Left ventricle myocardium inferior (tissue), 1 donor: ENCODE measurements around the gene FRMD7. TPM values are rescaled to one million over a fixed set of nuclear protein-coding genes. Genes with fewer than 3 reads are reported as not detected.

Experiments
- DNase-seq: peaks from one replicate; pipeline ENCODE4 v3.0.0-alpha.2; 2020
- H3K27ac ChIP-seq: fragments of 200-600 bp; replicated peaks from 2 replicates; pipeline ENCODE4 v1.8.0; 2021
- H3K27me3 ChIP-seq: fragments of 200-600 bp; 2 replicates; pipeline ENCODE4 v1.8.0; 2021; ENCODE audit warnings: low read depth
- H3K36me3 ChIP-seq: fragments of 200-600 bp; 2 replicates; pipeline ENCODE4 v1.8.0; 2021
- H3K4me1 ChIP-seq: fragments of 200-600 bp; 2 replicates; pipeline ENCODE4 v1.8.0; 2021
- H3K4me3 ChIP-seq: fragments of 200-600 bp; 2 replicates; pipeline ENCODE4 v1.8.0; 2021; ENCODE audit warnings: mild to moderate bottlenecking, moderate library complexity
- H3K9me3 ChIP-seq: fragments of 200-600 bp; replicated peaks from 2 replicates; pipeline ENCODE4 v1.8.0; 2021
- intact Hi-C: fragments of 100-400 bp; cut with micrococcal nuclease; formaldehyde crosslinking; loops from one replicate; pipeline ENCODE4 v1.11.0; 2022
- total RNA-seq: library from RNA; stranded (reverse); fragmentation: NEBNext Ultra II Directional; extraction: Animal tissue kit (Norgen Biotek cat#: 25700); gene quantifications from one replicate; pipeline ENCODE4 v1.2.1, GENCODE V29; 2021
- TF ChIP-seq, protein P1 (sequence below): fragments of 200-600 bp; IDR thresholded peaks from 2 replicates; pipeline ENCODE4 v1.8.0; 2021; ENCODE audit warnings: antibody characterized with exemption, mild to moderate bottlenecking, borderline replicate concordance
- donor health status: DM: no; HTN: yes; CAD: no; lungs with severe emphysema.

Gene FRMD7
- total RNA-seq, 1 donor from 2014 or later: 0.14 TPM

- Histone ChIP-seq H3K4me3 (no peak overlapping the region), H3K27me3 (no peaks in the 10 kb centered on the region), H3K27ac (no peak overlapping the region), H3K36me3 (no peaks in the 10 kb centered on the region), H3K9me3 (no peaks in the 10 kb centered on the region), H3K4me1 (no peaks in the 10 kb centered on the region)
- intact Hi-C loops: no loop called here
- TF ChIP-seq, protein P1, sequence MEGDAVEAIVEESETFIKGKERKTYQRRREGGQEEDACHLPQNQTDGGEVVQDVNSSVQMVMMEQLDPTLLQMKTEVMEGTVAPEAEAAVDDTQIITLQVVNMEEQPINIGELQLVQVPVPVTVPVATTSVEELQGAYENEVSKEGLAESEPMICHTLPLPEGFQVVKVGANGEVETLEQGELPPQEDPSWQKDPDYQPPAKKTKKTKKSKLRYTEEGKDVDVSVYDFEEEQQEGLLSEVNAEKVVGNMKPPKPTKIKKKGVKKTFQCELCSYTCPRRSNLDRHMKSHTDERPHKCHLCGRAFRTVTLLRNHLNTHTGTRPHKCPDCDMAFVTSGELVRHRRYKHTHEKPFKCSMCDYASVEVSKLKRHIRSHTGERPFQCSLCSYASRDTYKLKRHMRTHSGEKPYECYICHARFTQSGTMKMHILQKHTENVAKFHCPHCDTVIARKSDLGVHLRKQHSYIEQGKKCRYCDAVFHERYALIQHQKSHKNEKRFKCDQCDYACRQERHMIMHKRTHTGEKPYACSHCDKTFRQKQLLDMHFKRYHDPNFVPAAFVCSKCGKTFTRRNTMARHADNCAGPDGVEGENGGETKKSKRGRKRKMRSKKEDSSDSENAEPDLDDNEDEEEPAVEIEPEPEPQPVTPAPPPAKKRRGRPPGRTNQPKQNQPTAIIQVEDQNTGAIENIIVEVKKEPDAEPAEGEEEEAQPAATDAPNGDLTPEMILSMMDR: no peak
- no peak for DNase-seq
These were observed 82.4 kb downstream of the FRMD7 start for GRCh38 chrX:132045456-132045855.

DNA sequence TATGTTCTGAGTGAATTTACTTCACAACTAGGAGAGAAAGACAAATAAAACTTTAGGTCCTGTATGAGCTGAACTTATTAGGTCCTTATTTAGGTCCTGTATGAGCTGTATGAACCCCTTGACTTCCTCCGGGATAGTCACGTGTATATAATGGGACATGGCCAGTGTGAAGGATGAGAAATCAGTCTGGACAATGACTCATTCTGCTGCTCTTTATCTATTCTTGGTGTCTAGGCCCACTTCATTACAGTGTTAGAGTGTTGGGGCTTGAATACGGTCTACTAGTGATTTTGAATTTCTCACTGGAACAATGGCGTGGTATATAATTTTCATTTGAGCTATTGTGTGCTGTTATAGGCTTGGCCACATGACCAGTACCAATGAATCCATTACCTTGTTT lies 82.9 kb downstream of the FRMD7 start:
- no peak overlapping the region for H3K4me3 ChIP-seq

DNA sequence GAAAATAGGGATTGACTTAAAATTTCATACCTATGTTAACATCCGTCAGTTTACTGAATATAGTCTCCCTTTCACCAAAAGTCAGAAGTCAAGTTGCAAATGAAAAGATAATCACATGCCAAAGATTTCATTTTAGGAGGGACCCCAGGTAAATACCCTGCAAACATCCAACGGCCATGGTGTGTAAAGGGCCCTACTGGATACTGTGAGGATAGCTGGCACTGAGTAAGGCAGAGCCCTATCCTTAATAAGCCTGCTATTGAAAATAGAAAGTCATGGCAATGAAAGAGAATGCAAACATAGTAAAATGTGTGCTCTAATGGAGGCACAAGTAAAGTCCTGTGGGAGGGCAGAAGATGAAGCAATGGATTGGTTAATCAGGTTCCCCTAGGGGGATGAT lies 83.8 kb downstream of the FRMD7 start:
- Histone ChIP-seq H3K4me3 (no peak overlapping the region), H3K4me1 (no peaks in the 10 kb centered on the region), H3K36me3 (no peaks in the 10 kb centered on the region), H3K27ac (no peak overlapping the region), H3K27me3 (no peaks in the 10 kb centered on the region), H3K9me3 (no peaks in the 10 kb centered on the region)
- intact Hi-C loops: no loop called here
- TF ChIP-seq, protein P1: no peak
- DNase-seq: no peak

More for the DNA sequence above, 82.9 kb downstream of the FRMD7 start:
- no peak for DNase-seq
- intact Hi-C loops: no loop called here
- TF ChIP-seq, protein P1: no peak
- H3K27ac ChIP-seq: no peak overlapping the region
- no peaks in the 10 kb centered on the region for H3K27me3 ChIP-seq
- no peaks in the 10 kb centered on the region for H3K4me1 ChIP-seq
- no peaks in the 10 kb centered on the region for H3K9me3 ChIP-seq
- H3K36me3 ChIP-seq: no peaks in the 10 kb centered on the region

GRCh38 chrX:132041015-132041414 lies 86.8 kb downstream of the FRMD7 start:
- Histone ChIP-seq H3K36me3 (no peaks in the 10 kb centered on the region), H3K27ac (no peak overlapping the region), H3K4me1 (no peaks in the 10 kb centered on the region), H3K4me3 (no peak overlapping the region), H3K27me3 (no peaks in the 10 kb centered on the region), H3K9me3 (no peaks in the 10 kb centered on the region)
- TF ChIP-seq, protein P1: no peak
- intact Hi-C loops: no loop called here
- DNase-seq: no peak

DNA sequence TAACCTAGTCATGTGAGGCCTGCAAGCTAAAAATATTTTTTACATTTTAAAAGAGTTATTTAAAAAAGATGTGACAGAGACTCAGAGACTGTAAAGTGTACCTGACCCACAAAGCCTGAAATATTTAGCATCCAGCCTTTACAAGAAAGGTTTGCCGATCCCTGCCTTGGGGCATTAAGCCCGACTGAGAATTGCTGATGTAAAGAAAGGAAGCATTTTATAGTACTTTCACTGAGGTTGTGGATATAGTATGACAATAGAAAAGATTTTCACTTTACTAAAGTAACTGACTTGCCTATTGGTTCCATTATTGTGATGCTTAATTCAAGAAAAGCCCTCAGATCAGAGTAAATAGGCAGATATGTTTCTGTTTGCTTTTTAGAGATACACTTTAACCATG lies 87.8 kb downstream of the FRMD7 start:
- Histone ChIP-seq H3K27me3 (no peaks in the 10 kb centered on the region), H3K4me1 (no peaks in the 10 kb centered on the region), H3K9me3 (no peaks in the 10 kb centered on the region), H3K4me3 (no peak overlapping the region), H3K36me3 (no peaks in the 10 kb centered on the region), H3K27ac (no peak overlapping the region)
- TF ChIP-seq, protein P1: no peak
- no peak for DNase-seq
- intact Hi-C loops: no loop called here

DNA sequence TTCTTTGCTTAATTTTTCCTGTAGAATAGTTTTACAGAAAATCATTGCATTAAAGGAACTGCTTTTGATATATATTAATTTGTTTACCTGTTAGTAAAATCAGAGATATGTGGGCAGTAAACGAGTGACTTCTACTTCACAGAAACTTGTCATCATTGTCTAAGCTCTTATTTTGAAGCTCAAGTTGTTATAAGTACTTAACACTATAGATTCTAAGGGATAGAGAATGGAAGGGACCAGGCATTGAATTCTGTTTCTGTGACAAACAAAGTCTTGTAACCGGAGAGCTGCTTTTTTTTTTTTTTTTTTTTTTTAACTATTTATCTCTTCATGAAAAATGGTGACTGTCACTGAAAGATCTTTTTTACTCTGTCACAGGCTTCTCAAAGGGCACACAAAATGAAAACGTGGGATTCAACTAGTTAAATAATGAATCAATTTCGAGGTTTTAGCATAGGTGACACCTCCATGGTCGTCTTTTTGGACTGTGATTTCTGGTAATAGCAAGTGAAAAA lies 90.3 kb downstream of the FRMD7 start:
- no peaks in the 10 kb centered on the region for H3K9me3 ChIP-seq
- H3K27ac ChIP-seq: no peak overlapping the region
- H3K4me1 ChIP-seq: no peaks in the 10 kb centered on the region
- H3K27me3 ChIP-seq: no peaks in the 10 kb centered on the region
- no peaks in the 10 kb centered on the region for H3K36me3 ChIP-seq
- no peak overlapping the region for H3K4me3 ChIP-seq
- no peak for DNase-seq
- intact Hi-C loops: no loop called here
- TF ChIP-seq, protein P1: no peak
